Stimulated activated CD4-positive, alpha-beta T cell treated with anti-CD3 and anti-CD28 coated beads, Interleukin-15, amount 100 ng/mL, for 48 hours (primary cell): ENCODE data around the gene TLCD5.

ENCODE experiments used
- DNase-seq, 2 donors: peaks; one replicate each; pipeline ENCODE4 v3.0.0-alpha.2; 2020; ENCODE audit warnings: low read depth in 2 of 2

TLCD5 gene

GRCh38 chr11:120324932-120325810, at the start of gene TLCD5:
TSS of gene TLCD5 (plus strand) at chr11:120325299. CDS start at chr11:120327442, 2,143 bp downstream.
- peak in 1 of 2 donors; percentile 26 for DNase-seq

- no peak for DNase-seq
These were observed 45.6 kb upstream of the TLCD5 start for GRCh38 chr11:120279502-120279901.

- DNase-seq, result no peak
These were observed 44.5 kb upstream of the TLCD5 start for GRCh38 chr11:120280600-120281051.

- no peak for DNase-seq
These were observed 43.8 kb upstream of the TLCD5 start for GRCh38 chr11:120281143-120281795.

- no peak for DNase-seq
These were observed 42.0 kb upstream of the TLCD5 start for GRCh38 chr11:120283124-120283523.

GRCh38 chr11:120284272-120284671, 40.8 kb upstream of the TLCD5 start:
- no peak for DNase-seq

DNA sequence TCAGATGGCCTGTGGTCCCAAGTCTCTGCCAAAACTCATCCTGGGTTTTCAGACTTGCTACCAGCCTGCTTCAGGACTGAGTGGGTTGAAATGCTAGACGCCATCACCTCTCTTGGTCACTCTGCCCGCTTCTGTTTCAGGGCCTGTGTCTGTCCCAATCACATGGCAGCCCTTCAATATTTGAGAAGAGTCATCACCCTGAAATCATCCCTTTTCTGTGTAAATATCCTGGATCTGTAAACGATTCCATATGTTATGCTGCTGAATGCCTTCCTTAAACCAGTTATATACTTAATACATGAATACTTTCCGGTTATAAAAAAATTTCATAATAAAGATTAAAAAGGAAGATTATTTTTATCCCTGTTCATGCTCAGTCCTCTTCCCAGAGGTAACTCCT, 39.8 kb upstream of the TLCD5 start:
- no peak for DNase-seq

GRCh38 chr11:120288021-120288420, 37.1 kb upstream of the TLCD5 start:
- no peak for DNase-seq

- DNase-seq, result no peak
These were observed 35.7 kb upstream of the TLCD5 start for GRCh38 chr11:120289426-120289825.

GRCh38 chr11:120290956-120291355, 34.1 kb upstream of the TLCD5 start:
- no peak for DNase-seq

DNA sequence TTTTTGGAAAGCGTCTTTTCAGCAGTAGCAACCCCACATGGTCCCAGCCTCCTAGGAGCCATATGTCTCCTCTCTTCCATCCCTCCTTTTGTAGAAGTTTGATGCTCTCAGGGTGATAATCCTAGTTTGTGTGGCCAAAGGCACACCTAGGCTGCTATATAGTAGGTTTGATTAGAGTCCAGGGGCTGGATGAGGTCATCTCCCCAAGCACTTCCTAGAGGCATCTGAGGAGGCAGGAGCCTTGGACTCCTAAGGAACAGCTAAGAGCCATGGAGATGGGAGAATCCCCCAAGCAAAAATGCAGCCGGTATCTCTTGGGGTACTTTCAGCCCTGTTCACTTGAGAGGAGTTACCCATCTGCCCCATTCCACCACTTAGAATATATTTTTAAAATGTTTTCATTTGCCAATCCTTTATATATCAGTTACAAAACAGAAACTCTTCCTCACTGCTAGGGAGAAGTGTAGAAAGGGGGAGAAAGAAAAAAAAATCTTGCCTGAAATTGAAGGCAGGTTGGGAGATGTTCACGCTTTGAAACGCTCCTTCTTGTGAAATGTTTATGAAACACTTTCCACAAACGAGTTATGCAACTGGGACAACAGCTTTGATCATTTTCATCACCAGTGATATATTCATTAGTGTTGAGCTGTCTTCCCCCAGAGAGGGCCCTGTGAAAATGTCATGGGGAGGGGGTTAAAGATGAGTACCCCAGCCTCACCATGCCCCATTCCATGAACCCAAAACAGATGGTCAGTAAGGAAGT, 31.9 kb upstream of the TLCD5 start:
- no peak for DNase-seq

- DNase-seq, result no peak
These were observed 31.0 kb upstream of the TLCD5 start for GRCh38 chr11:120294096-120294495.

DNA sequence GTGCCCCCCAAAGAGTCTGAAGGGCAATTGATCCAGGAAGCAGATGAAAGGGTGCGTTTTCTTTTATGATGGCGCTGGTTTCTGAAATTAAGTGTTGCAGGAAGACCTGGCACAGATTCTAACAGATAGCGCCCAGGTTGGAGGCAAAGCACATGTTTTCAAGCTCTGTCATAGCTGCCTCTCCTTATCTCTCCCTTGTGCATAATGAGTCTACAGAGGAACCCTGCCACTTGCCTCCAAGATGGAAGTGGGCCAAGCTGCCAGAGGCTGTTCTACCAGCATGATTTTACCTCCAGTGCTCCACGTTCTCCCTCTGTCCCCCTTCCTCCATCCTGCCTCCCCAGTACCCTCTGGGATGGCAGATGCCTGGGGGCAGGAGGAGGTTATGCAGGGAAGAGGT, 30.0 kb upstream of the TLCD5 start:
- DNase-seq, result no peak

DNA sequence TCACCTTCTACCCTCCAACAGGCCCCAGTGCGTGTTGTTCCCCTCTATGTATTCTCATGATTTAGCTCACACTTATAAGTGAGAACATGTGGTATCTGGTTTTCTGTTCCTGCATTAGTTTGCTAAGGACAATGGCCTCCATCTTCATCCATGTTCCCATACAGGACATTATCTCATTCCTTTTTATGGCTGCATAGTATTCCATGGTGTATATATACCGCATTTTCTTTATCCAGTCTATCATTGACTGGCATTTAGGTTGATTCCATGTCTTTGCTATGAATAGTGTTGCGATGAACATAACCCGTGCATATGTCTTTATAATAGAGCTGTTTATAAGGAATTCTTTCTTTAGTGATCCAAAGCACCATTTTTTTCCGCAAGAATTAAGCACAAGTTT, 28.5 kb upstream of the TLCD5 start:
- DNase-seq, result no peak

GRCh38 chr11:120298461-120298860, 26.6 kb upstream of the TLCD5 start:
- DNase-seq, result no peak

DNA sequence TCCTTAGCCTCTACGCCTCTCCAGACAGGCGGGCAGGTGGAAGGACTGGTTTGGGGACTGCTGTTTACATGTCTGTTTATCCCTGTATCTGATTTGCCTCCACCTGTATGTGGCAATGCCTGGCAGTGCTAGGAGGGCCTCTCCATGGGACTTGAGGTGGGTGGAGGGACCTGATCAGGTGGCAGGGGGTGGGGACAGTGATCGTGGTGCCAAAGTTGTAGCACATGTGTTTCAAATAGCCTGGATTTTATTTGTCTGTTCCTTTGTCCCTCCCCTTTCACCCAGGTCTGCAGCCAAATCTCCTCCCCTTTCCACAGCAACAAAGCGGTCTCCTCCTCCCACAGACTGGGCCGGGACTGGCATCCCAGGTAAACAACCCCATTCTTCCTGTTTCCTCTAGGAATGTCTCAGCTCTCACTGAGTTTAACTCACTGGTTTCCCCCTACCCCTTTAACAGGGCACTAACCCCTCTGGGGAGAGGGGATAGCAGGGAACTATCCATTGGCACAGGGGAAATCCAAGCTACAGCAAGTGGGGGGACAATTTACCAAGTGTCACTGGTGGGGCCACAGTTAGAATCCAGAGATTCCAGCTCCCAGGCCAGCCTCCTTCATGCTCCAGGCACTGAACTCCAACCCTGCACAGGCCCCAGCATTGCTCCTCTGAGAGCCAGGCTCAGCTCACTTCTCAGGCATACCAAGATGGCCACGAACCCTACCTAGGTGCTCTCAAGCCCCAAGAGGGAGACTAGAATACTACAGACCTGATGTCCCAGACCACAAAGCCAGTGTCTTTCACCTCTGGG, 22.9 kb upstream of the TLCD5 start:
- DNase-seq, result no peak

- peak in 1 of 2 donors; percentile 54 for DNase-seq
These were observed 22.0 kb upstream of the TLCD5 start for GRCh38 chr11:120303004-120303637.

DNA sequence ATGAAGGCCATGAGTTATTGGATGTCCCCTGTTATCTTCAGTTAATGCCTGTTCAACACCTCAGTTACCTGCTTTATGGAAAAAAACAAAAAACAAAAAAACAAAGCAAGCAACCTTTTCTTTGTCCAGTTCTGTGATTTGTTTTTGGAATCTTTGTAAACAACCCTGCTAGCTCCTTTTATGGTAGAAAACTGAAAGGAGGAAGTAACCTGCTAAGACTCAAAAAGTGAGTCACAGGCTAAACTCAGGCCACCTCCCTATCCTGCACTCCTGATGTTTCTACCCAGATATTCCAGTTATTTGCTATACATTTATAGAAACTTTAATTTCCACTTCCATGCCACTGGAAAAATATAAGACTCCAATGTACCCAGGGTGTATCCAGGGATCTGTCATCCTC, 20.6 kb upstream of the TLCD5 start:
- DNase-seq, result no peak

DNA sequence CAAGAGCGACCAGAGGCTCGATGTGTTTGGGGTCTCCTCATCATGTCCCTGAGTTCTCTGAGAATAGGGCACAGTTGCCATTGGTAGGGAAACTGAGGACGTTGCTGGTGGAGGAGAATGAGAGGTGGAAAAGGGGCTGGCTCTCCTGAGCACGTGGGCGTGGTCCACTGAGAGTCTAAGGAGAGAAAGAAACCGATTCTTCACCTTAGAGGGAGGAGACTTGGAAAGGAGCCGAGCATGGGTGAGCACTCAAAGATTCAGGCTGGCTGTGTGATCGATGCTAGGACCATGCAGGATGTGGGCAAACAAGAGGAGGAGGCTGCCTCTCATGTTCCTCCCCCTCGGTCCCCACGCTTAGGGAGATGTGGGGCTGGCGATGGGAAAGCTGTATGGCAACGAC, 19.8 kb upstream of the TLCD5 start:
- DNase-seq, result no peak

DNA sequence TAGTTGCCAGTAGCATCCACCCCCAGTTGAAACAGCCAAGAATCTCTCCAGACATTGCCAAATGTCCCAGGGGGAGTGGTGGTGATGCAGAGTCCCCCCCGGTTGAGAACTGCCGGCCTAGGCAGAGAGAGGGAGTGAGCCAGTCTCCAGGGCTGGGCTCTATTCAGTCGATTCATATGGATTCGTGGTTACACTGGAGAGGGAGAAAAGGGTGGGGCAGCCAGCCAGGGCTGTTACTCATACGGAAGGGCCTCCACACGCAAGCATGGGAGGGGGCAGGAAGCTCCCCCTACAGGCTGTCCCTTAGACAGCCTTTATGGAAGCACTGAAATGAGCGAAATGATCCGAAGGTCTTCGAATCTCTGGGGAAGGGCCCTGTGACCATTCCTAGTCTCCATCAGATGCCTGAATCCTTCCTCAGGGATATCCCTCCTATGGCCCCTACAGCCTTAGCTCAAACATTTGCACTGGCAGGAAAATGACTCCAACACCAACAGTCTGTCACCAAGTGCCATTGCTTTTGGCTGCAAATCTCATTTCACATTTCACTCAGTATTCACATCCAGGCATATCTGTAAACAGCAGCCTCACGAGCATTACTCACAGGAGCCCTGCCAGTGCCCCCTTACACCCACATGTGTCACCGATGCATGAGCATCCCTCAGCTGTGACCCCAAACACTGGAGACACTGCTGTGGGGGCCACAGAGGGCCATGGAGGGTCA, 18.4 kb upstream of the TLCD5 start:
- no peak for DNase-seq
